ENCODE data around the gene NID1.

DNA sequence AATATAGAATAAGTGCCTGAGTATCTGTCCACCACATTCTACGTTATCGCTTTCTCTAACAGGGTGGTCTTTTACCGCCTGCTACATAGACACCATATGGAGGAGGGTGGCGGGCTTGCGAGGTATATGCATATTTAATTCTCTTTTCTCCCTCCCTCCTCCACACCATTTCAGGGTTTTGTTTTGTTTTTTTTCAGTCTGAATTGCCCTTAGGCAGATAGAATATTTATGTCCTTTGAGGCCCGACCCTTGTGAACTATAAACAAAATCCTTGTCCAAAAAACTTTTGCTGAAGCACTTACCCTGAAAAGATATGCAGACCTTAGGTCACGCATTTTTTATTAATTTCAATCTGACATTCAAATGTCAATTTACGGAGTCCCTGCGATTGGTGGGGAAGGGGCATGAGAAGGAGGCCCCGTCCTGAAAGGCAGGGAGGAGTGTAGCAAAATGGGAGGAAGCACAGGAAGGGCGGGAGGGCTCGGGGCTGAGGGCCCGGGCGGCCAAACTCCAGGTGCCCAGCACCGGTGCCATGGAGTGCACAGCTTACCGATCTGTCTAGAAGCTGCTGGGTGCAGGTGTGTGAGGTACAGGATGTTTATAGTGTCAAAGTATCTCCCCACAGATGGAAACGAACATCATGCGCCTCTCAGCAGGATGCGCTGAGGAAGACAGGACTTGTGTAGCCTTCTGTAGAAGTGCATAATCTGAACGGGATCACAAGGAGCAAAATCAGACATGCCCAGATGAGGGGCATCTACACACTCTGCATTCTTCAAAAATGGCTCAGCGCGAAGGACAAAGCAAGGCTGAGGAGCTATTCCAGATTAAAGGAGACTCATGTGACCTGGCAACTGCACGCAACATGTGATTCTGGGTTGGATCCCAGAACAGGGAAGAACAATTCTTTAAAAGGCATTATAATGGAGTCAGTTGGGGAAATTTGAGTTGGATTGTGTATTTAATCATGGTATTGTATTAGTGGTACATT lies 129.4 kb downstream of the NID1 start:
- TF ChIP-seq, protein P1, sequence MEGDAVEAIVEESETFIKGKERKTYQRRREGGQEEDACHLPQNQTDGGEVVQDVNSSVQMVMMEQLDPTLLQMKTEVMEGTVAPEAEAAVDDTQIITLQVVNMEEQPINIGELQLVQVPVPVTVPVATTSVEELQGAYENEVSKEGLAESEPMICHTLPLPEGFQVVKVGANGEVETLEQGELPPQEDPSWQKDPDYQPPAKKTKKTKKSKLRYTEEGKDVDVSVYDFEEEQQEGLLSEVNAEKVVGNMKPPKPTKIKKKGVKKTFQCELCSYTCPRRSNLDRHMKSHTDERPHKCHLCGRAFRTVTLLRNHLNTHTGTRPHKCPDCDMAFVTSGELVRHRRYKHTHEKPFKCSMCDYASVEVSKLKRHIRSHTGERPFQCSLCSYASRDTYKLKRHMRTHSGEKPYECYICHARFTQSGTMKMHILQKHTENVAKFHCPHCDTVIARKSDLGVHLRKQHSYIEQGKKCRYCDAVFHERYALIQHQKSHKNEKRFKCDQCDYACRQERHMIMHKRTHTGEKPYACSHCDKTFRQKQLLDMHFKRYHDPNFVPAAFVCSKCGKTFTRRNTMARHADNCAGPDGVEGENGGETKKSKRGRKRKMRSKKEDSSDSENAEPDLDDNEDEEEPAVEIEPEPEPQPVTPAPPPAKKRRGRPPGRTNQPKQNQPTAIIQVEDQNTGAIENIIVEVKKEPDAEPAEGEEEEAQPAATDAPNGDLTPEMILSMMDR (IDR thresholded peaks at IDR 0.05) = no peak
- no peak for TF ChIP-seq POLR2A (IDR thresholded peaks at IDR 0.05)

All from thyroid gland (tissue), 4 donors.